GM21619 (cell line): ENCODE results near the gene BBC3.
"Not testable (repeated sequence)": the region's sequence is repeated elsewhere in the genome, so short reads cannot be mapped to it uniquely, and the experiment has no call there.

ENCODE experiments used
- ATAC-seq: cut with Tn5 transposase; IDR thresholded peaks from one replicate; pipeline ENCODE4 v1.9.1; 2021; ENCODE audit not compliant: unreplicated experiment

Gene BBC3, protein sequence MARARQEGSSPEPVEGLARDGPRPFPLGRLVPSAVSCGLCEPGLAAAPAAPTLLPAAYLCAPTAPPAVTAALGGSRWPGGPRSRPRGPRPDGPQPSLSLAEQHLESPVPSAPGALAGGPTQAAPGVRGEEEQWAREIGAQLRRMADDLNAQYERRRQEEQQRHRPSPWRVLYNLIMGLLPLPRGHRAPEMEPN

DNA sequence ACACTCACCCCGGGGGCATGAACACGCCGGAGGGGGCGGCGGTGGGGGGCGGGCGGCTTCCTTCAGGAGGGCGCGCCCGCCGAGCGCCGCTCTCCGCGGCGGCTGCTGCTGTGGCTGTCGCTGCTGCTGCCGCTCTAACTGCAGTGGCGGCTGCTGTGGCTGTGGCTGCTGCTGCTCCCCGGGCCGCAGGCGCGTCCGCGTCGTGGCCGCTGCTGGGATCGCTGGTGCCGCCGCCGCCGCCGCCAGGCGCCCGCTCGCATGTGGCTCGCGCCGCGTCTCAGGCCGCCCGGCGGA is at the start of gene BBC3:
Gene BBC3 (minus strand): TSS at position 279 of the 294 bp plus-strand sequence. CDS start 2,768 bp downstream, outside the sequence.
- ATAC-seq: no peak

DNA sequence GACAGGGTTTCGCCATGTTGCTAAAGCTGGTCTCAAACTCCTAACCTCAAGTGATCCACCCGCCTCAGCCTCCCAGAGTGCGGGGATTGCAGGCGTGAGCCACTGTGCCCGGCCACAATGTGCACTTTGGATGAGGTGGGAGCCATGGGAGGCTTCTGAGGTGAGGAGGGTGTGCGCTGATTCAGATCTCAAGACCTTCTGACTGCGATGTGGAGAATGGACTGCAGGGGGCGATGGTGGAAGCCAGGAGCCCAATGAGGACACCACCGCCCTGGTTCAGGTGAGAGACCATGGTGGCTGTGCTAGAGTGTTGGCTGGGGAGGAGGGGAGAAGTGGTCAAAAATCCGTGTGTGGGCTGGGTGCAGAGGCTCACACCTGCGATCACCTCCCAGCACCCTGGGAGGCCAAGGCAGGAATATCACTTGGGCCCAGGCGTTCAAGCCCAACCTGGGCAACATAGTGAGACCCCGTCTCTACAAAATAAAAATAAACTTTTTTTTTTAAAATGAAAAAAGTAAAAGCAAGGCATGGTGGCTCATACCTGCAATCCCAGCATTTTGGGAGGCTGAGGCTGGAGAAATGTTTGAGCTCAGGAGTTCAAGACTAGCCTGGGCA is 49.3 kb upstream of the BBC3 start:
- ATAC-seq: no peak

DNA sequence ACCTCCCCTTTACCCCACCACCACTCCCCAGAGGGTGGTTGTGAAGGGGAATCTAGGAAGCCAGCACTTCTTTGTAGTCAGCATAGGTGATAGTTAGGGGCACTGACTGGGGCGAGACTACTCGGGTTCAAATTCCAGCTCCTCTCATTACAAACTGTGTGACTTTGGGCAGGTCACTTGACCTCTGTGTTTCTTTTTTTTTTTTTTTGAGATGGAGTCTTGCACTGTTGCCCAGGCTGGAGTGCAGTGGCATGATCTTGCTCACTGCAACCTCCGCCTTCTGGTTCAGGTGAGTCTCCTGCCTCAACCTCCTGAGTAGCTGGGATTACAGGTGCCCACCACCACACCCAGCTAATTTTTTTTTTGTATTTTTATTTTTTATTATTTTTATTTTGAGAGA is 45.5 kb upstream of the BBC3 start:
- ATAC-seq: not testable (repeated sequence)

DNA sequence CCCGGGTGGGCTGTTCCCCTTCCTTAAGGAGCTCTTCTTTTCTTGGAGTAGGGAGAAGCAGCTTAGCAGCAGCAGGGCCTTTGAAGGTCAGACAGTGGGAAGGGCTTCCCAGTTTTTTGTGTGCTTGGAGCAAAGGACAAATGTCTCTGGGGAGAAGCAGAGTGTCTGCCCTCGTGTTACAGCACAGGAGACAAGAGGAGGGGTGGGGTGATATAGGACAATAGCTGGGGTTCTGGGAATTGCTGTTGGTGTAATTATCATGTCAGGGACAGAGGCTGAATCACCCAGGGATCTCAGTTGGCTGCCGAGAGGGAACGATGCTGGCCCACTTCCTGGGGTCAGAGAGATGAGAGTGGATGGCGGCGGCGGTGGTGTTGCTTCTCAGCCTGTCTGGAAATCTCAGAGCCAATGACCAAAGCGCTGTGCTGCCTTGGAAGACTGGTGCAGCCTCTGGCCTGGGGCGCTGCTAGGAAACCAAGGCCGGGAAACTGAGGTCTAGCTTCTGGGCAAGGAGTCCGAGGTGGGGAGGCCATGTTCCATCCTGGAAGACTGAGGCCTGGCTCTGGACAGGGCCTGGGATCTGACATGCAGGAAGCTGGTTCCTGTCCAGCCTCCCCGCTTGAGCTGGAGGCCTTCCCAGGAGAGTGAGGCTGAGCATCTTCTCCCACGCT is 44.9 kb upstream of the BBC3 start:
- ATAC-seq: no peak

DNA sequence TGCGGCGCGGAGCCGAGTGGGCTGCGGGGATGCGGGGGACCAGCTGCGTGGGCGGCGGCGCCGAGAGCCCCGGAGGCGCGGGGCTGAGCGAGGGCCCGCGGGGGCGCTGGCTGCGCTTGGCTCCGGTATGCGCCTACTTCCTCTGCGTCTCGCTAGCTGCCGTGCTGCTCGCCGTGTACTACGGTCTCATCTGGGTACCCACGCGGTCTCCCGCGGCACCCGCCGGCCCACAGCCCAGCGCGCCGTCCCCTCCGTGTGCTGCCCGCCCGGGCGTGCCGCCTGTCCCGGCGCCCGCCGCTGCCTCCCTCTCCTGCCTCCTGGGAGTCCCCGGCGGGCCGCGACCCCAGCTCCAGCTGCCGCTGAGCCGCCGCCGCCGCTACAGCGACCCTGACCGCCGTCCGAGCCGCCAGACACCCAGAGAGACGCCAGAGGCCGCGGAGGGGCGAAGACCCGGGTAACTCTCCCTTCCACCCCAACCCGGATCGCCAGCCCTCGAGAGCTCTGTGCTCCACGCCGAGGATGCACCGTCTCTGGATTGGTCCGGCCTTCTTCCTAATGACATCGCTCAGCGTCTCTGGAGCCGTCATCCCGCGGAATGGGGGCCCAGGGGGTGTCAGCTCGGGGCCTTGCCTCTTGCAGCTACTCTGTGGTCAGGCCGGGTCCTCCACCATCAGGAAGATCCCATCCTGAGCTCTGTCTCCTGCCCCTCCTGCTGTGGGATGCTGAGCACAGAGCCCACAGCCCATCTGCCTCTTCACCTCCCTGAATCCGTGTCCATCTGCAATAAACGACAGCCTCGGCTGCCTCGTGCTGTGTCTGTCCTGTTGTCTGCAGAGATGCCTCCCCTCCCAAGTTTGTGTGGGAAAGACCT is 44.1 kb upstream of the BBC3 start:
- no peak for ATAC-seq

DNA sequence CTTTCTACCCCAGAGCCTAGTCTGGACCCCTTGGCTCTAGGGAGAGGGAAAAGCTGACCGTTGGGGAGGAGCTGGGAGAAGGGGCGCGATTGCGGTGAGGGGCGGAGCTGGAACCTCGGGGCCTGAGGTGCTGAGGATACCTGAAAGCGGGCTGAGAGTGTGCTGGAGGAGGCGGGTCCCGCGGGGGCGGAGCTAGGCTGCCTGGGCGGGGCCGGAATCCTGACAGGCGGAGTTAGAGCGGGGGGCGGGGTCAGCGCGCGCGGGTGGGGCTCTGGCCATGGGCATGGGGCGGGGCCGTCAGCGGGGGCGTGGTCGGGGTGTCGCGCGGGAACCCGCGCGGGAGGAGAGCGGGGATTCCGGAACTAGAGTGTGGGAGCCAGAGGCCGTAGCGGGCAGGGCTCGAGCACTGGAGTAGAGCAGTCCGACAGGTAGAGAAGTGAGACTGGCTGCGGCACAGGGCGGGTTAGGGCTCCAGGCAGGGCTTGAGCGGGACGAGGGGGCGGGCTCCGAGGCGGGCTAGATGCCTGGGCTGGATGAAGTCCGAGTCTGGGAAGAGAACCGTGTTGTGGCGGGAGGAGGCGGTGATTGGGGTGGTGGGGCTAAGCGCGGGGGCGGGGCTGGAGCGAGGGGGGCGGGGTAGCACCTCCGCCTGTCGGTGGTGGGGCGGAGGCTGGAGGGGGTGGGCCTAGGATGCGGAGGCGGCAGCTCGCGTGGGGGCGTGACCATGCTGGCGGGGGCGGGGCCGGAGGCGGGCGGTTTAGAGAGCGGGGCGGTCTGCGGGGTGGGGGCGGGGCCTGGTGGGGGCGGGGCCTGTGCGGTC is 43.3 kb upstream of the BBC3 start, which contains the start of gene INAFM1:
Gene INAFM1 (plus strand): TSS at position 815 of the 820 bp plus-strand sequence. CDS start 35 bp downstream, outside the sequence.
- peak; percentile 52 for ATAC-seq

DNA sequence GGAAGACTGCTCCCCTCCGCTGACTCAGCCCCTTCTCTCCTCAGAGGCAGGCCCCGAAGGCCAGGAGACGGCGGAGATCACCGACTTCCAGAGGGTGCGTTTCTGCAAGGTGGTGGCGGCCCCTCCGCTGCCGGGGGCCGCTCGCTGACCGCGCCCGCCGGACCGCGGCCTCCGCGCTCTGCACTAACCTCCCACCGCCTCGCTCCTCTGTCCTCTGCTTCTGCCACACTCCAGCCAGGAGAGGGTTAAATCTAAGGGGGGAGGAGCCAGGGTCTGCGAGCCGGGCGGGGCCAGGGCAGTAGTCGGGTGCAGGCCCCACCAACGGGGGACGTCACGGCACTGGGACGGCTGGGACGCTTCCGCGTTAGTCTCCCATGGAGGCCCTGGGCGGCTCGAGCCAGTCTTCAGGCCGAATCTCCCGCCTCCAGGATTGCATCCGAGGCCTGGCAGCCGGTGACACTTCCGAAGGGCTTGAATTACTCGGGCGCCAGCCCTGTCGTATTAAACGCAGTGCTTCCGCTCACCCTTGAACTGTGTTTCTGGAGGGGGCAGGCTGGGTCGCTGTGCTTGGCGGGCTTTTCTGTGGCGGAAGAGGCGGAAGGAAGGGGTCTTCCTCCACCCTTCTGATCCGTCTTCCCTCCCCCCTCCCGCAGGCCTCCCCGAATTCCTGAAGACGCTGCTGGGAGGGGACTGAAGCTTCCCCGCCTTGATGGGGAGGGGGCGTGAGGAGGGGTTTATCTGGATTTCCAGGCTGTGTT is 42.5 kb upstream of the BBC3 start:
- peak; percentile 59 for ATAC-seq

DNA sequence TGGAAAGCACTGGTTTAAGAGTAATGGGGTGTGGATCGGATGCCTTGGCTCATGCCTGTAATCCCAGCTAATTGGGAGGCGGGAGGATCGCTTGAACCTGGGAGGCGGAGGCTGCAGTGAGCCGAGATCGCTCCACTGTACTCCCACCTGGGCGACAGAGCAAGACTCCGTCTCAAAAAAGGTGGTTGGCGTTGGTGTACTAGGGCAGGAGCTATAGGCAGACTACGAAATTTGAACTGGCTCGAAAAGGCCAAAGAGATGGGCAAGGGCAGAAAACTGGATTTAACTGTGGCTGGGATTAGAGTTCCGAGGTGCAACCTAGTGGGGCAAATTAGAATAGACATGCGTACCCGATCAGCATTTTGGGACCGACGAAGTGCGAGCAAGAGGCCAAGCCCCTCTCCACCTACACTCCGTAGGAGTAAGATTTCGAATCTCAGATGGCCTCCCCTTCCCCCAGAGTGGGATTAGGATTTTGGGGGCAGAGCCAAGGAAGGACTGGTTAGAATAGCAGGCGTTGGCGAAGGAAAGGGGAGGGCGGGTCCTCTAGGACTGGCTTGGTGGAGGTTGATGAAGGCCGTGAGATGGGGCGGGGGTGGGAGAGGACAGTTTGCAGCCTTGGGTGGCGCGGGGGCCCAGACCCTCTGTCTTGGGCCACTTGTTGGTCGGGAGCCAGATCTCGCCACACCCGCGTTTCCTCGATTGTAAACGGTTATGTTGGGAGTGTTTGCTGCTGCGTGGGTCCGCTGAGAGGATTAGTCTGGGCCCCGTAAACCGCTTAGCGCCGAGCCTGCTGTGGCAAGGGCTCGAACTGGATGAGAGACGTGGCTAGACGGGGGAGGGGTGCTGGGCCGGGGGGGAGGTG is 41.7 kb upstream of the BBC3 start:
- ATAC-seq: no peak

DNA sequence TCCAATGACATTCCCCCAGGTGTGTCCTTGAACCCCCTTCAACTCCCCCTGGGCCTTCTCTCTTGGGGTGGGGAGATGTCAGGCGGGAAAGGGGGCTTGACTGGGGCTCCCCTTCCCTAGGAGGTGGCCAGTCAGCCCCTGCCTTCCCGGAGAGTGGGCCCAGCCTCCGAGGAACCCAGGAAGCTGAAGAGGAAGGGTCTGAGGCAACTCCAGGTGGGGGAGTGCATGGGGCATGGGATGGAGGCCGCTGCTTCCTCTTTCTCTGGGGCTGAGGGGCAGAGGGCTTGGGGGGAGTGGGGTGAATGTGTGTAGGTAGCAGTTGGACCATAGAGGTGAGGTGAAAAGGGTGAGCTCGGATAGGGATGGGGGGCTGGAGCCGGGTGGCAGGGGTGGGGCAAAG is 41.0 kb upstream of the BBC3 start:
- no peak for ATAC-seq

DNA sequence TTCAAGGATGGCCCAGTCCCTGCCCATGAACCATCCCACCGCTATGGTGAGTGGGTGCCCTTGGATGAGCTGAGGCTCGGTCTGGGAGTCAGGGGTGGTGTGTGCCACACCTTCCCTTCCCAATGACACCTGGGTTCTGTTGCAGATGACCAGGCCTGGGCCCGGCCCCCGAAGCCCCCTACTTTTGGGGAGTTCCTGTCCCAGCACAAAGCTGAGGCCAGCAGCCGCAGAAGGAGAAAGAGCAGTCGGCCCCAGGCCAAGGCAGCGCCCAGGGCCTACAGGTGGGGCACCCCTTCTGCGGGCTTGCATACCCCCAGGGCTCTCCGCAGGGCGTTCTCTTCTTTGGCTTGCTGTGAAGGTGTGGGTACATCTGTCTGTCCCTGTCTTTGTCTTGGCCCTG is 39.4 kb upstream of the BBC3 start:
- no peak for ATAC-seq

DNA sequence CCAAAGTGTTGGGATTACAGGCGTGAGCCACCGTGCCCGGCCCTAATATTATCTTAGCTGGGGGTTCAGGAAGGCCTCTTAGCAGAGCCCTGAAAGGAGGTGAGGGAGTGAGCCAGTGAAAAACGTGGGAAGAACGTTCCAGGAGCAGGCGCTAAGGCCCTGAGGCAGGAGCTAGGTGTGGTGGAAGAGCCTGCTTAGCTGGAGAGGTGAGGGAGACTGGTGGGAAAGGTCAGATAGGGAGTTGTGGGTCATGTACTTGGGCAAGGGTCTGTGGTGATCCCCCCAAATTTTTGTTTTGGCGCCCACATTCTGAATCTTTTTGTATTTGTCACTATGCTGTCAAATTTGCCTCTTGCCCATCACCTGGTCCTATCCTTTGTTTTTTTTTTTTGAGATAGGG is 38.6 kb upstream of the BBC3 start:
- ATAC-seq: no peak

DNA sequence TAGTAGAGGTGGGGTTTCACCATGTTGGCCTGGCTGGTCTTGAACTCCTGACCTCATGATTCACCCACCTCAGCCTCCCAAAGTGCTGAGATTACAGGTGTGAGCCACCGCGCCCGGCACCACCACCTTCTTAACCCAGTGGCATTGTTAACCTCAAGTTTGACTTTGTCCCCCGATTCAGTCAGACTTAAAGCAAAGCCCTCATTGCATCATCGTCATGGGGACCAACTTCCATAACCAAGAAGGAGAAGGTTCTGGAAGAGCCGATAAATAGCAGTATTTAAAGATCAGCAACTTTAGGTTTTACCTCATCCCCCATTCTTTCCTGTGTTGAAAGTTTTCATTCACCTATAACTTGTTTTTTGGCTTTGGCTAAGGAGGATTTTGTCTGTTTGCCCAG is 37.0 kb upstream of the BBC3 start:
- no peak for ATAC-seq

DNA sequence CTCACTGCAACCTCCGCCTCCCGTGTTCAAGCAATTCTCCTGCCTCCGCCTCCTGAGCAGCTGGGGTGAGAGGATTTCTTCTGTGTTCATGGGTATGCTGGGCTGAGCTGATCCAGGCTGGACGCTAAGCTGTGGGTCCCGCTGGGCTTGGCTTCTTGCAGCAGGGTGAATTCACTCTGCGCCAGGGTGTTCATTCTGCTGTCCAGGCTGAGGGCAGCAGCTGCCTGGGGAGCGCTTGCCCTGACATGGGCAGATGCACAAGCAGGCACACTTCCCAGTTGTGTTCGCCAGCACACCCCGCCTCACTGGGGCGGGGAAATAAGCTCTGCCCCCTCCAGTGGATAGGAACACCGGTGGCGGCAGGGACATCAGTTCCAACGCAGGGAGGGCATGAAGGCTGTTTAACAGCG is 36.4 kb upstream of the BBC3 start:
- no peak for ATAC-seq

DNA sequence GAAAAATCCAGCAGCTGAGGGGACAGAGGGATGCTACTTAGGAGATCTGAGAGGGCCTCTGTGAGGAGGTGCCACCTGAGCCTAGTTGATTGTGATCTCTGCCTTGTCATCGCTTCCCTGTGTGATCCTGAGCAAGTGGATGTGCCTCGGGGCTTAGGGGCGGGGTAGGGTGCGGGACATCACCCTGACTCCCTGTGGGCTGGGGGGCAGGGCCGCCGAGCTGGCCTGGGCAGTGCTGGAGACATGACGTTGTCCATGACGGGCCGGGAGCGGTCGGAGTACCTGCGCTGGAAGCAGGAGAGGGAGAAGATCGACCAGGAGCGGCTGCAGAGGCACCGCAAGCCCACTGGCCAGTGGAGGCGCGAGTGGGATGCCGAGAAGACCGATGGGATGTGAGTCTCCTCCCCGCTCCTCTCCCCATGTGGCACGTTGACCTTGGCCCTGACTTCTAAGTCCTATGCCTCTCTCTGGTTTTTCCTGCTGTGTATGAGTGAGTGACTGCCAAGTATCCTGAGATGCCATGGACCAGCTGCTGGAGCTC is 35.5 kb upstream of the BBC3 start:
- no peak for ATAC-seq

DNA sequence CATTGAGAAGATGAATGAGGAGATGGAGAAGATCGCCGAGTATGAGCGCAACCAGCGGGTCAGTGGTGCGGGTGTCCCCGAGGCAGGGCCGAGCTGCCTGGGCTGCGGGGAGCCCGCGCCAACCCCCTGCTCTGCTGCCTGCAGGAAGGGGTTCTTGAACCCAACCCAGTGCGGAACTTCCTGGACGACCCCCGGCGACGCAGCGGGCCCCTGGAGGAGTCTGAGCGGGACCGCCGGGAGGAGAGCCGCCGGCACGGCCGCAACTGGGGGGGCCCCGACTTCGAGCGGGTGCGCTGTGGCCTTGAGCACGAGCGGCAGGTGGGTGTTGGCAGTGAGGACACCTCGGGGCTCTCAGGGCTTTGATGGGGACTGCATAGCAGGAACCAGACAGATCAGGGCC is 33.6 kb upstream of the BBC3 start:
- no peak for ATAC-seq

DNA sequence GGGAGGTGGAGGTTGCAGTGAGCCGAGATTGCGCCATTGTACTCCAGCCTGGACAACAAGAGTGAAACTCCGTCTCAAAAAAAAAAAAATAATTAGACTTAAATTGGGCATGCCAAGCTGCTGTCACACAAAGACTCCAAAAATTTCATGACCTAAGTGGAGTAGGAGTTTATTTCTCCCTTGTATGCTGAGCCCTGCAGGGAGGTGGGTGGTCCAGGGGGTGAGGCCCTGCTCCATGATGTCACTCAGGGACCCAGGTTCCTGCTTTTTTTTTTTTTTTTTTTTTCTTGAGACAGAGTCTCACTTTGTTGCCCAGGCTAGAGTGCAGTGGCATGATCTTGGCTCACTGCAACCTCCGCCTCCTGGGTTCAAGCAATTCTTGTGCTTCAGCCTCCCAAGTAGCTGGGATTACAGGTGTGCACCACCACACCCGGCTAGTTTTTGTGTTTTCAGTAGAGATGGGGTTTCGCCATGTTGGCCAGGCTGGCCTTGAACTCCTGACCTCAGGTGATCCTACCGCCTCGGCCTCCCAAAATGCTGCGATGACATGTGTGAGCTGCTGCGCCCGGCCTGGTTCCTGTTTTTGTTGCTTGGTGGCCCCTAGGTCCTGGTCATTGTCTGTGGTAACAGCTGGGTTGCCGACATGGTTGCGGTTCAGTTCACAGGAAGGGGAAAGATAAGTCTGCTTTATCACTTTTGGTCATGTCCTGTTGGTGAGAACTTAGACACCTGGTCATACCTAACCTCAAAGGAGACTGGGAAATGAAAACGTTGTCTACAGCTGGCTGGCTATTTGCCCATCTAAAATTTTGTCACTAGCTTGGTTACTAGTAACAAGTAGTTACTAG is 31.2 kb upstream of the BBC3 start:
- ATAC-seq: peak; percentile 60

DNA sequence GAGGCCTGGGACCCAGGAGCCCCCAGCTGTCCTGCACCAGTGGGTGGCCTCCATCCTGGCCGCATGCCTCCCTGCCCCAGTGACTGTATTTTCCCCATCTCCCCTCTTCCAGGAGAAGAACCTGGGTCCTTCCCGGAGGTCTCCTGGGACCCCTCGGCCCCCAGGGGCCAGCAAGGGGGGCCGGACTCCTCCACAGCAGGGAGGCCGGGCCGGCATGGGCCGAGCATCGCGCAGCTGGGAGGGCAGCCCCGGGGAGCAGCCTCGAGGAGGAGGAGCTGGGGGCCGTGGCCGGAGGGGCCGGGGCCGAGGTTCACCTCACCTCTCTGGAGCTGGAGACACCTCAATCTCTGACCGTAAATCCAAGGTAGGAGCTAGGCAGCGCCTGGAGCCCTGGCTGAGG is 29.5 kb upstream of the BBC3 start:
- ATAC-seq: no peak
